Esophagus muscularis mucosa (tissue), 4 donors: ENCODE data around the gene TNFRSF1B.

Experiments
- EP300 ChIP-seq: sonication (generic); formaldehyde crosslinking; IDR thresholded peaks from one replicate; pipeline ENCODE4 v1.6.1; 2017; ENCODE audit warnings: antibody characterized with exemption
- POLR2A ChIP-seq: fragments of 450-650 bp; IDR thresholded peaks from one replicate; pipeline ENCODE4 v1.6.1; 2017; ENCODE audit warnings: antibody characterized with exemption, moderate library complexity, mild to moderate bottlenecking, low read depth
- POLR2AphosphoS5 ChIP-seq, 2 donors: sonication (generic); formaldehyde crosslinking; IDR thresholded peaks; one replicate each; pipeline ENCODE4 v1.6.1; 2017; ENCODE audit warnings: antibody characterized with exemption in 2 of 2
- TF ChIP-seq, protein P1 (sequence below), 3 experiments: fragments of 200-600 bp in 2 of 3; fragments of 450-650 bp in 1 of 3; sonication (generic) in 2 of 3; IDR thresholded peaks; one replicate each; pipeline ENCODE4 v1.5.1; 2017 to 2019; ENCODE audit warnings: antibody characterized with exemption in 3 of 3, mild to moderate bottlenecking in 2 of 3, moderate library complexity in 1 of 3

DNA sequence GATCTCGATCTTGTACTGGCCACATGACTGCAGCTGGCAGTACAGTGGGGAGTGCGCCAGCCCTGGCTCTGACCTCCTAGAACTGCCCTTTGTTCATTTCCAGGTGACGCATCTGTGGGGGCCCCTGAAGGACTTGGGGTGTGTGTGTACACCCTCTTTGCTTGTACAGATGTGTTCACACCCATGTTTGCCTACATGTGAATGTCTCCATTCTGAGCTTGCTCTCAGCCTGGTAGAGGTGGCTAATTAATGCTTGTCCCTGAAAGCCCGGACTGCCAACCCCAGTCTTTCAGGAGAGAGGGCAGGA is 19.8 kb downstream of the TNFRSF1B start:
- no peak for TF ChIP-seq POLR2AphosphoS5 (IDR thresholded peaks at IDR 0.05)
- TF ChIP-seq, protein P1, sequence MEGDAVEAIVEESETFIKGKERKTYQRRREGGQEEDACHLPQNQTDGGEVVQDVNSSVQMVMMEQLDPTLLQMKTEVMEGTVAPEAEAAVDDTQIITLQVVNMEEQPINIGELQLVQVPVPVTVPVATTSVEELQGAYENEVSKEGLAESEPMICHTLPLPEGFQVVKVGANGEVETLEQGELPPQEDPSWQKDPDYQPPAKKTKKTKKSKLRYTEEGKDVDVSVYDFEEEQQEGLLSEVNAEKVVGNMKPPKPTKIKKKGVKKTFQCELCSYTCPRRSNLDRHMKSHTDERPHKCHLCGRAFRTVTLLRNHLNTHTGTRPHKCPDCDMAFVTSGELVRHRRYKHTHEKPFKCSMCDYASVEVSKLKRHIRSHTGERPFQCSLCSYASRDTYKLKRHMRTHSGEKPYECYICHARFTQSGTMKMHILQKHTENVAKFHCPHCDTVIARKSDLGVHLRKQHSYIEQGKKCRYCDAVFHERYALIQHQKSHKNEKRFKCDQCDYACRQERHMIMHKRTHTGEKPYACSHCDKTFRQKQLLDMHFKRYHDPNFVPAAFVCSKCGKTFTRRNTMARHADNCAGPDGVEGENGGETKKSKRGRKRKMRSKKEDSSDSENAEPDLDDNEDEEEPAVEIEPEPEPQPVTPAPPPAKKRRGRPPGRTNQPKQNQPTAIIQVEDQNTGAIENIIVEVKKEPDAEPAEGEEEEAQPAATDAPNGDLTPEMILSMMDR (IDR thresholded peaks at IDR 0.05) = no peak
- no peak for TF ChIP-seq EP300
- no peak for TF ChIP-seq POLR2A
